Measurements from ENCODE around the gene TRMT1.

Gene TRMT1

GRCh38 chr19:13072188-13072908 lies 44.2 kb downstream of the TRMT1 start:
- no peak for DNase-seq (ENCODE audit: low read depth in 1 of 2, low spot score in 1 of 2)

DNA sequence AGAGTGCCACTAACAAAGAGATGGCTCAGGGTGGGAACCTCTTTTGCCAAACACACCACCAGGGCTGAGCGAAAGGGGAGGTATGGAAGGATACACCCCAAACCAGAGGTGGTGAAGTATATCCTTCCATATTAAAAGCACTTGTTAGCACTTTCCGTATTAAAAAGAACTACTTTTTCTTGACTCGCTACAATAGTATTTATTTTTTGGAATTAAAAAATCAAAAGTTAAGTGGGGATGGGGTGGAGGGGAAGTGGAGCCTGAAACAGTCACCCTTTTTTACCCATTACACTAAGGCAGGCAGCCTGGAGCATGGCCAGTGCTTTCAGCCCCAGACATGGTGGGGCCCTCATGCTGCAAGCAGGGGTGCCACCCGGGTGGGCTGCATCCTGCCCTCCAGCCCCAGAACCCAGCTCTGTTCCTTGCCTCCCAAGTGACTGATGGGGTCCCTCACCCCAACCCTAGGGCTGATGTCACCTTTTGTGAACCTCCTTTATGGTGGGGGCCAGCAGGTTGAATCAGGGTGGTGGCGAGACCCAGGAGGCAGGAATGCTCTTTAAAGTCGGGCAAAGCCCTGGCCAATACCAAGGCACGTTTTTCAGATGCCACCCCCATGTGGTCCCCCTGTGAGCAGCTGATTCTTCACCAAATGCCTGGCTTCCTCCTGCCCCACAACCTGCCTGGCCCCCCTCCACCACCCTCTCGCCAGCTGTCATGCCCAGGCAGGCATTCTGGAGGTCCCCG lies 44.9 kb downstream of the TRMT1 start:
- no peak for DNase-seq (ENCODE audit: low read depth in 1 of 2, low spot score in 1 of 2)

- DNase-seq (ENCODE audit: low read depth in 1 of 2, low spot score in 1 of 2): no peak
Observed at GRCh38 chr19:13070425-13071140, 46.0 kb downstream of the TRMT1 start.

GRCh38 chr19:13069415-13070359 lies 46.9 kb downstream of the TRMT1 start:
- no peak for DNase-seq (ENCODE audit: low read depth in 1 of 2, low spot score in 1 of 2)

DNA sequence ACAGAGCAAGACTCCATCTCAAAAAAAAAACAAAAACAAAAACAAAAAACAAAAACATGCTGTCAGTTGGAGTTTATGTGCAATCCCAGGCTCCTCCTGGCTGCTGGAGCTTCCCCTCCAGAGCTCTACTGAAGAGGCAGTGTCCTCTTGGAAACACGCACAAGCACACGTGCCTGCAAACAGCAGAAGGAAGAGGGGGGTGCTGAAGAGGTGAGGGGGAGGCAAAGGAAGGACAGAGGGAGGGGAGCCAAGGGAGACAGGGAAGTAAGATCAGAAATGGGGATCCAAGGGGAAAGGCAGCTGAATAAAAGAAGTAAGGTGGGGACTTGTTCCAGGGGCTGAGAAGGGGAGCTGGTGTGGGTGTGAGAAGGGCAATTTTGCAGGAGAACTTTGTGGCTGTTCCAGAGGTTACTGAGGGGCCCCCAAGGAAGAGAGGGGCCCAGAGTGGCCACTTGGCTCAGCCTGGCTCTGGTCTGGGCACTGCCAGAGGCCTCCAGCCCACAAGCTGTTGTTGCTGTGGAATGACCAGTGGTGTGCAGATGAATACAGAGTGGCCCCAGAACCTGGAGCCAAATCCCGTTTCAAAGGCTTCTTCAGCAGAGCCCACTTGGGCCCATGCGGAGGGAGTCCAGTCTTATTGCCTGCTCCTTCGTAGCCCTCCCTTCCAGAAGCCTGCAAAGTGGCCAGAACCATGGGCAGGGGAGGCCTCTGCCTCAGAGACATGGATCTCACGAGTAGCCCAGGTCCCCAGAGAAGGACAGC lies 48.3 kb downstream of the TRMT1 start:
- no peak for DNase-seq (ENCODE audit: low read depth in 1 of 2, low spot score in 1 of 2)

DNA sequence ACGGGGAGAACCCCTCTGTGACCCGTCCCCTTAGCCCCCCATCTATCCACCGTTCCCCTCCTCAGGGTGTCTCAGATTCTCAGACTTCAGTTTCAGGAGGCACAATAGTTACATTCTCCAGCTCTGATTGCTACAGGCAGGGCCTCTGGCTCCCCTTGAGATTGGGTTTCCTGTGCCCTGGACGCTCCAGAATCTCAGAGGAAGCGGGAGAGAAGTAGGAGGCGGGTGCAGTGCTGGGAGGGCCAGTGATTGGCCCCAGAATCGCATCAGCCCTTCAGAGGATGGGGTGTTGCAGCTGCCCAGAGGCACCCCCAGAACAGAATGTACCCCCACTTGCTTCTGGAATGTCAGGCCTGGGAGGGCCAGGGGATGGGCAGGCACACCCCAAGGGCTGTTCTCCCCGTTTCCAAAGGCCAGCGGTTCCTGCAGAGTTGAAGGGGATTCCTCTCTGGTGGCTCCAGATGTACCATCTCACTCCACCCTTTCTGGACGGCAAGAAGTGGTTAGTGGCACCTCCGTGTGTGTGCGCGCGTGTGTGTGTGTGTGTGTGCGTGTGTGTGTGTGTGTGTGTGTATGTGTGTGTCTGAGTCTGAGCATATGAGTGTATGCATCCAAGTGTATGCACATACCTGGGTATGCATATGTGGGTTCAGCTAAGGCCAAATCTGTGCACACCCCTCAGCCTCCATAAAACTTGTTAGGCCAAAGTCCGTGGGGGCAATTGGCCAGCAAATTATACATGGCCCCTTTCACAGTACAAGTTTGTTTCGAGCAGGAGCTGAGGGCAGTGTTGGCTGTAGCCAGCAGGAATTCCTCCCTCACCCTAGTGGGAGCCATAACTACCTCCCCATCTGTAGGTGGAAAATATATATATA lies 49.4 kb downstream of the TRMT1 start:
- DNase-seq (ENCODE audit: low read depth in 1 of 2, low spot score in 1 of 2): no peak

GRCh38 chr19:13066226-13066625 lies 50.3 kb downstream of the TRMT1 start:
- DNase-seq (ENCODE audit: low read depth in 1 of 2, low spot score in 1 of 2): no peak

GRCh38 chr19:13064092-13064489 lies 52.4 kb downstream of the TRMT1 start:
- DNase-seq (ENCODE audit: low read depth in 1 of 2, low spot score in 1 of 2): no peak

DNA sequence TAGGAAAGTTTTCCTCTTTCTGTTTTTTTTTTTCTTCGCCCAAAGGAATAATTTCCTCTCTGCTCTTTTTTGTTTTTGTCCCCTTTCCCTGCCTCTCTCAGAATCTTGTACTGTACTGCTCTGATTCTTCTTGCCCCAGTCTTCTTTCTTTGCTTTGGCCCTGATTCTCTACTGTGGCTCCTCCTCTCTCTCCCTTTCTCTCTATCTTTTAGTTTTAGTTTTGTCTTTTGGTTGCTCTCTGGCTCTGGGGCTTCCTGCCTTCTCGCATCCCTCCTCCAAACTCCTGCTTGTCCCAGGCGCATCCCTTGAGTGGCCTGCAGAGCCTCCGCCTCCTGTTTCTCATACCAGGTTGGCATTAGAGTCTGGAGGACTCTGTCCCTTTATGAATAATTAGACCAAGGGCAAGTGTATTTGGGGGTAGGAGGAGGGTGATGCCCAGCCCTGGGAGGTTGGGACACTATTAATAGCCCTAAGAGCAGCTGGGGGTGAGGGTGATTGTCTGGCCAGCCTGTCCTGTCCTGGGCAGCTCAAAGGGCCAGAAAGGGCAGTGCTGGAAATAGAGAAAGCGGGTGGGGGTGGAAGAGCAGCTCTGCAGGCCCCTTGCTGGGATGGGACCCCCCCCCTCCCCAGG lies 53.0 kb downstream of the TRMT1 start:
- no peak for DNase-seq (ENCODE audit: low read depth in 1 of 2, low spot score in 1 of 2)

- DNase-seq (ENCODE audit: low read depth in 1 of 2, low spot score in 1 of 2): no peak
Observed at GRCh38 chr19:13062317-13062716, 54.2 kb downstream of the TRMT1 start.

GRCh38 chr19:13060964-13061927 lies 55.3 kb downstream of the TRMT1 start:
- DNase-seq (ENCODE audit: low read depth in 1 of 2, low spot score in 1 of 2): peak; percentile 57 to 61

GRCh38 chr19:13060233-13060963 lies 56.1 kb downstream of the TRMT1 start:
- no peak for DNase-seq (ENCODE audit: low read depth in 1 of 2, low spot score in 1 of 2)

DNA sequence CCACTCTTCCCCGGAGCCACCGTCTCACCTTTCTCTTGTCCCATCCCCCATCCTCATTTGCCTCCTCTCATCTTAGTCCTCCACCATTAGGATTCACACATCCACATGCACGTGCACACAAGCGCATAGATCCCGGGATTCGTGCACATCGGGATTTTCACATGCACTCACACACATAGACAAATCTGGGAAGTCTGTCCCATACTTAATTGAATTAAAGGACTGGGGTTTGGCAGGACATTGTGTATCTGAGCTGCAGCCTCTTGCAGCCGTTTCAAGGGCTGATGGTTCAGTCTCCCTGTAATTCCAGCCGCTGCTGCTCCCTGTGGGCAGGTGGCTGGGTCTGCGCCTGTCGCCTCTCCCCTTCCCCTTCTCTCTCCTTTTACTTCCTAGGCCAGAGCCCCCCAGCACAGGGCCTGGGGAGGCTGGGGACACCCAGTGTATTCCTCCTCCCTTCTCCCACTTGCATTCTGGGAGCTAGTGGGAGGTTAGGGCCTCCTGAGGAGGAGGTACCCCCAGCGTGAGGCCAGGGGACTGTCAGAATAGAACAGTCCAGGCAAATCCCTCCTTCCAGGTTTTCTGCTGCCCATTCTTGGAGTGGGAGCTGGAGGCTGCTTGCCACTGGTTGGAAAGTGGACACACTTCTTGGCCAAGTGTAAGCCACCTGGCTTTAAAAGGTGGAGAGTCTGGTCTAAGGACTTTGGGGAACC lies 57.4 kb downstream of the TRMT1 start:
- DNase-seq (ENCODE audit: low read depth in 1 of 2, low spot score in 1 of 2): no peak

DNA sequence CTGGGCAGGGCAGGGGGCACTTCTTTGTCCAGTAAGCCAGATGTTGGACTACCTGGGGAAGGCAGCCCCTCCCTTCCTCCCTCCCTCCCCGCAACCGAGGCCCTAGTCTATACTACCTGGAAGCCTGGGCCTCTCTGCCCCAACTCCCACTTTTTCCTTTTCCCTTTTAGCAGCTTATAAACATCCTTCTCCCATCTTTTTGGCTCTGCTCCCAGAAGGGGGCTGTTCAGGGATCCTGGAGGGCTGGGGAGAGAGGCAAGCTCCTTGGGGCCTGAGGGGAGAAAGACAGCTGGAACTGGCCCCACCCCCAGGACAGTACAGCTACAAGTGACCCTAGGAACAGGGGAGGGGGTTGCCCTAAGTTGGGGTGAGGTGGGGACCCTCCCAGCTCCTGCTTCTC lies 58.8 kb downstream of the TRMT1 start:
- DNase-seq (ENCODE audit: low read depth in 1 of 2, low spot score in 1 of 2): no peak

DNA sequence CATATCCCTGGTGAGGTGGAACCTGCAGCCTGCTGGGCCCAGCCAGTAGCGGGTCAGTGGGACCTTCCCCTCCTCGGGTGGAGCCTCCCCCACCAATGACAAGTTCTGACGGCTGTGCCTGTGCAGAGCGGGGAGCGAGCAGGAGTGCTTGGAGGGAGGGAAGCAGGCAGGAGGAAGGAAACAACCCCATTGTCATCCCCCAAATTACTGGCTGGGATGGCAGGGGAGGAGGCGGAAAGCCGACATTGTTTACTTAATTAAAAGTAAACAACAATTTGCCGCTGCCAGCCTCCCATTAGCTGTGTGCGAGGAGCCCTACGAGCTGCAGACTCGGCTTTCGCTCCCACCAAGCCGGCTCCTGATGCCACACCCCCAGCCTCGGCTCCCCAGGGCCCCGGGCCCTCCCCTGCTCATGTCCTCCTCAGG lies 59.4 kb downstream of the TRMT1 start:
- DNase-seq (ENCODE audit: low read depth in 1 of 2, low spot score in 1 of 2): no peak

- no peak for DNase-seq (ENCODE audit: low read depth in 1 of 2, low spot score in 1 of 2)
Observed at GRCh38 chr19:13056052-13056660, 60.4 kb downstream of the TRMT1 start.
